ENCODE measurements around the gene GNAQ.

Gene GNAQ

GRCh38 chr9:77961541-77961940 is 70.1 kb downstream of the GNAQ start:
- no peak for TF ChIP-seq CTCF (IDR thresholded peaks at IDR 0.05; ENCODE audit: low read depth, low read length)
- H3K4me3 ChIP-seq (ENCODE audit: low read depth, low read length): no peak overlapping the region

- no peak for TF ChIP-seq CTCF (IDR thresholded peaks at IDR 0.05; ENCODE audit: low read depth, low read length)
Observed at GRCh38 chr9:77960356-77961153, 71.1 kb downstream of the GNAQ start.

GRCh38 chr9:77959803-77960202 is 71.8 kb downstream of the GNAQ start:
- no peak overlapping the region for H3K4me3 ChIP-seq (ENCODE audit: low read depth, low read length)
- TF ChIP-seq CTCF (IDR thresholded peaks at IDR 0.05; ENCODE audit: low read depth, low read length): no peak

More at GRCh38 chr9:77960356-77961153, 71.1 kb downstream of the GNAQ start:
- H3K4me3 ChIP-seq (ENCODE audit: low read depth, low read length): no peak overlapping the region

GRCh38 chr9:77957652-77958051 is 74.0 kb downstream of the GNAQ start:
- no peak overlapping the region for H3K4me3 ChIP-seq (ENCODE audit: low read depth, low read length)
- no peak for TF ChIP-seq CTCF (IDR thresholded peaks at IDR 0.05; ENCODE audit: low read depth, low read length)

GRCh38 chr9:77956555-77956954 is 75.1 kb downstream of the GNAQ start:
- no peak overlapping the region for H3K4me3 ChIP-seq (ENCODE audit: low read depth, low read length)
- TF ChIP-seq CTCF (IDR thresholded peaks at IDR 0.05; ENCODE audit: low read depth, low read length): no peak

- TF ChIP-seq CTCF (IDR thresholded peaks at IDR 0.05; ENCODE audit: low read depth, low read length): no peak
- H3K4me3 ChIP-seq (ENCODE audit: low read depth, low read length): no peak overlapping the region
Observed at GRCh38 chr9:77954666-77955015, 77.0 kb downstream of the GNAQ start.

- TF ChIP-seq CTCF (IDR thresholded peaks at IDR 0.05; ENCODE audit: low read depth, low read length): no peak
- no peak overlapping the region for H3K4me3 ChIP-seq (ENCODE audit: low read depth, low read length)
Observed at GRCh38 chr9:77954013-77954665, 77.5 kb downstream of the GNAQ start.
